Measurements from ENCODE around the gene SDF2.

The SDF2 gene

DNA sequence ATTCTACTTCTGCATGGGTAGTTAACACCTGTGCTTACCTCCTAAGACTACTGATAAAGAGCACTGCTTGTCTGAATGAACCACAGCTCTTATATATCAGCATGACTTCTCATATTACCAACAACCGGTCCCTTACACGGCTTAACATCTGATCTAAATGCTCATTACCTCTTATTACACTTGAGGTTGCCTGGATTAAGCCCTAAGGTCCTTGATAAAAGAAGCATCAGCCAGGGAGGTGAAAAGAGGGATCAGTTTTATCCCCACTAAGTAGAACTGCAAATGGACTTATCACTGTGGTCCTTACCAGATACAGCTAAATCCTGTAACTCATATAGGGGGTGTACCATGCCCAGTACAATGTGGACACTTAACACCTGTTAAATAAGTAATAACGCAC, 39.5 kb downstream of the SDF2 start:
- no peak for DNase-seq (ENCODE audit: low spot score)
- in situ Hi-C loops (cut with MboI; ENCODE audit: low pct_unique_long_range_greater_than_20kb, low sequenced_read_pairs, unreplicated experiment): no loop called here
- TF ChIP-seq, protein P1, sequence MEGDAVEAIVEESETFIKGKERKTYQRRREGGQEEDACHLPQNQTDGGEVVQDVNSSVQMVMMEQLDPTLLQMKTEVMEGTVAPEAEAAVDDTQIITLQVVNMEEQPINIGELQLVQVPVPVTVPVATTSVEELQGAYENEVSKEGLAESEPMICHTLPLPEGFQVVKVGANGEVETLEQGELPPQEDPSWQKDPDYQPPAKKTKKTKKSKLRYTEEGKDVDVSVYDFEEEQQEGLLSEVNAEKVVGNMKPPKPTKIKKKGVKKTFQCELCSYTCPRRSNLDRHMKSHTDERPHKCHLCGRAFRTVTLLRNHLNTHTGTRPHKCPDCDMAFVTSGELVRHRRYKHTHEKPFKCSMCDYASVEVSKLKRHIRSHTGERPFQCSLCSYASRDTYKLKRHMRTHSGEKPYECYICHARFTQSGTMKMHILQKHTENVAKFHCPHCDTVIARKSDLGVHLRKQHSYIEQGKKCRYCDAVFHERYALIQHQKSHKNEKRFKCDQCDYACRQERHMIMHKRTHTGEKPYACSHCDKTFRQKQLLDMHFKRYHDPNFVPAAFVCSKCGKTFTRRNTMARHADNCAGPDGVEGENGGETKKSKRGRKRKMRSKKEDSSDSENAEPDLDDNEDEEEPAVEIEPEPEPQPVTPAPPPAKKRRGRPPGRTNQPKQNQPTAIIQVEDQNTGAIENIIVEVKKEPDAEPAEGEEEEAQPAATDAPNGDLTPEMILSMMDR (IDR thresholded peaks at IDR 0.05; ENCODE audit: extremely low read depth, insufficient read depth, missing control alignments): no peak

DNA sequence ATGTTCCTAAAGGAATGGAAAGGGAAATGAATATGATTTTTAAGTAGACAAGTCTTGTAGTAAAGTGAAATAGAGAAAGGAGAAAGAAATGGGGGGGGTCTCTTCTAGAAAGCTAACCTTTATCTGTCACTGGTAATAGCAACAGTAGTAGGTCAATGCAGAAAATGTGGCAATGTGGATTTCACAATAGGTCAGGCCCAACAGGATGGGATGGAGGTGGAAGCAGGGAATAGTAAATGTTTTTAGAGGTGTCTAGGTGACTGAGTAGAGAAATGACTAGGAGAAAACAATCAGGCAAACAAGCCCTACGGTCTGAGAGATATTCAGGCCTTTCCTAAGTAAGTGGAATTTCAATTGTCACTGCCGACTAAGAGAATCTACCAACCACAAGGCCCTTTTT, 41.7 kb downstream of the SDF2 start:
- TF ChIP-seq, protein P1 (IDR thresholded peaks at IDR 0.05; ENCODE audit: extremely low read depth, insufficient read depth, missing control alignments): no peak
- in situ Hi-C loops (cut with MboI; ENCODE audit: low pct_unique_long_range_greater_than_20kb, low sequenced_read_pairs, unreplicated experiment): no loop called here
- DNase-seq (ENCODE audit: low spot score): no peak

DNA sequence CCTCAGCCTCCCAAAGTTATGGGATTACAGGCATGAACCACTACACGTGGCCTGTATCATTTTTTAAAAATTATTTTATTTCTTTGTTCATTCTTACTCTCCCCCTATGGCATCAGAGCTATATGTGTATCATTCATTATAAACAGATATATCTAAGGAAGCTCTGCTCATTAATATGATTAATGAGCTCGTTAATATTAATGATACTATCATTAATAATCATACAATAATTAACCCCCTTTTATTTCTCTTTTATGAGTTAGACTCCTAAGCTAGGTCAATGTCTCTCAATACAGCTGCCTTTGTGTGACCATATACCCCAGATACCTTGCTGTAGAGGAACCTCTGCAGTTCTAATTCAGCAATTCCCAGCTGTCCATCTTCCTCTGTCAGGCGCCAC, 43.2 kb downstream of the SDF2 start:
- TF ChIP-seq, protein P1 (IDR thresholded peaks at IDR 0.05; ENCODE audit: extremely low read depth, insufficient read depth, missing control alignments): no peak
- in situ Hi-C loops (cut with MboI; ENCODE audit: low pct_unique_long_range_greater_than_20kb, low sequenced_read_pairs, unreplicated experiment): no loop called here
- DNase-seq (ENCODE audit: low spot score): no peak

DNA sequence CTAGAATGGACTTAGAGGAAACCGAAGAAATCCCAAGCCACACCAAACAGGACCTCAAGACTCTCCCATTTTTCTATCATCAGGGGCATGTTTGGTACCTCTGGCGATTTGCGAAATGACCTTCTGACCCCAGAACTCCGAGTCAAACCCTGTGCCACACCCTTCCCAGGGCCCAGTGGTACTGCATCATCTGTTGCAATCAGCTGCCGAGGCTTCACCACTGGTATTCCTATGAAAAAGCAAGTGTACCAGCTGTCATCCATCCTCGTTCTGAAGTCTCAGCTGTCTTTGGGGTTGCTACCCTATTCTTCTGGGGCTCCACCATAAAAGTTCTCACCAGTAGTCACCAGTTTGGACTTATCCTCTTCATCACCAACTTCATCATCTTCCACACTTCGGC, 45.4 kb downstream of the SDF2 start:
- no peak for DNase-seq (ENCODE audit: low spot score)
- TF ChIP-seq, protein P1 (IDR thresholded peaks at IDR 0.05; ENCODE audit: extremely low read depth, insufficient read depth, missing control alignments): no peak
- in situ Hi-C loops (cut with MboI; ENCODE audit: low pct_unique_long_range_greater_than_20kb, low sequenced_read_pairs, unreplicated experiment): no loop called here

DNA sequence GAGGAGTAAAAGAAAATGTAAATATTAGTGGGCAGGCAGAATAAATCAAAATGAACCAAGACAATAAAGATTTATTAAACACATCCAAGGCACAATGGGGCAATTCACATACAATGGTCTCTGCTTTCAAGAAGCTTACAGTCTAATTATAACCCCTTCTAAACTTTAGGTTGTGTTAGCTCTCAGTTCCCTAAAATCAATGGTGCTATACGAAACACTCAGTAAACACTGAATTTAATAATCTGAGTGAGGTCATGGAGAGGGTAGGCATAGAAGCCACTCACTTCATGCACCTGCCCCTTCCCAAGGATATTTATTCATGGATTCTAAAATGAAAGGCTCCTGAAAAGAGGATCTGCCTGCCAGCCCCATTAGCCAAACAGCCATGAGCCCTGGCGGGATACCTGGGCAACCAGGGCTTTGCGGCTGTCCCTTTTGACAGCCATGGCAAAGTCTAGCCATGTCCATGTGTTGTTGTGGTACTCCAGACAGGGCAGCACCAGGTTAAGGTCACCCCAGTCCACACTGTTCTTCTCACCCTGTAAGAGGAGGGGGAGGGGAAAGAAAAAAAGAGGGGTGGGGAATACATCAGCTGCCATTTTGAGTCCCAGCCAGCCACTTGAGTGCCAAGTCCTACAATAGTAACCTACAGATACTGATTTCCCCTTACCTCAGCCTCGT, 46.3 kb downstream of the SDF2 start:
- DNase-seq (ENCODE audit: low spot score): no peak
- in situ Hi-C loops (cut with MboI; ENCODE audit: low pct_unique_long_range_greater_than_20kb, low sequenced_read_pairs, unreplicated experiment): no loop called here
- TF ChIP-seq, protein P1 (IDR thresholded peaks at IDR 0.05; ENCODE audit: extremely low read depth, insufficient read depth, missing control alignments): no peak

DNA sequence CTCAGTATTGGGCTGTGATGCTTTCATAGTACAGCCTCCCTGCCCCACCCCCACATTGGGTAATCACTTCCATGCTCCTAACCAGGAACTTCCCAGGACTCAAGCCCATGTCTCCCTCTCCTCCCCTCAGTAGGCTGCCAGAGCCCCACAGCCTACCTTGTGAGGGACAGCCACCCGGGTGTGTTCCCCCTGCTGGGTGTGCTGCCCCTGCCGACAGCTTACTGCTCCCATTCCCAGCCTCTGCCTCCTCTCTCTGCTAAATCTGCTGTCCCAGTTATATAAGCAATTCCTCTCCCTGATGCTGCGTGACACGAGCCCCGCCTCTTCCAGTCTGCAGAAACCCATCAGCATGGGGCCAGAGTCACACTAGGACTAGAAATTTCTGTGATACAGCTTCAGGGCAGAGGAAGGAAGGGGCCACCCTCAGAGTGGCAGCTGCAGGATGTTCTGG, 47.8 kb downstream of the SDF2 start, which contains the start of gene RSKR:
TSS of gene RSKR (minus strand) at position 255 of the 451 bp plus-strand sequence. CDS start at position 231, 24 bp downstream.
- DNase-seq (ENCODE audit: low spot score): no peak
- in situ Hi-C loops (cut with MboI; ENCODE audit: low pct_unique_long_range_greater_than_20kb, low sequenced_read_pairs, unreplicated experiment): no loop called here
- TF ChIP-seq, protein P1 (IDR thresholded peaks at IDR 0.05; ENCODE audit: extremely low read depth, insufficient read depth, missing control alignments): no peak

Measured in GM13977 (cell line).